HepG2 (cell line): ENCODE data around the gene LAMC1. TPM values are rescaled to one million over a fixed set of nuclear protein-coding genes. Genes with fewer than 3 reads are reported as not detected.

ENCODE experiments used
- ATAC-seq: fragments of 200-7000 bp; cut with Tn5 transposase; 3 replicates; pipeline ENCODE4 v1.9.1; 2020; ENCODE audit warnings: mild to moderate bottlenecking, moderate library complexity
- BruUV-seq: library from RNA; stranded (reverse); fragments of 400-500 nt; replicated peaks from 2 replicates; lab custom pipeline; 2021; lab: Mats Ljungman, UMichigan
- CTCF ChIA-PET: fragments of 300-600 bp; formaldehyde crosslinking; extraction: SDS; loops from one replicate; lab custom pipeline; 2021; ENCODE audit warnings: low total read pairs, inconsistent platforms, low intra/inter-chr PET ratio; lab: Yijun Ruan, JAX
- POLR2A ChIA-PET: fragments of 350-600 bp; sonication (Branson Sonifier 250); formaldehyde crosslinking; loops from one replicate; lab custom pipeline; 2020; ENCODE audit warnings: antibody characterized with exemption, inconsistent platforms; lab: Yijun Ruan, JAX
- DNase-seq: peaks from one replicate; pipeline ENCODE4 v3.0.0-alpha.2; 2015; ENCODE audit warnings: low spot score
- FAIRE-seq: peaks from 3 replicates; lab custom pipeline; 2011; peaks lifted over from hg19 to GRCh38; lab: Jason Lieb, UNC
- H2AFZ ChIP-seq: one replicate; pipeline ENCODE4 v1.6.1; 2011; ENCODE audit warnings: low read length, inconsistent platforms
- H3K27ac ChIP-seq: fragments of 300-600 bp; 3 replicates; pipeline ENCODE4 v1.8.0; 2011; ENCODE audit warnings: mixed run types, mild to moderate bottlenecking, mixed read lengths, low read length, inconsistent platforms; ENCODE audit not compliant: insufficient read depth; ENCODE audit errors: extremely low read length
- H3K27me3 ChIP-seq, 2 experiments: fragments of 200-600 bp in 1 of 2; 2 replicates in 1 of 2; 3 replicates in 1 of 2; pipeline versions ENCODE4 v1.6.0 to v1.8.0; 2011; ENCODE audit warnings: low read length in 2 of 2, mild to moderate bottlenecking in 2 of 2, moderate library complexity in 2 of 2, inconsistent platforms in 1 of 2; ENCODE audit not compliant: insufficient read depth in 2 of 2, control insufficient read depth in 1 of 2
- H3K36me3 ChIP-seq, 2 experiments: fragments of 200-600 bp in 1 of 2; replicated peaks in 1 of 2; 2 replicates in 1 of 2; 3 replicates in 1 of 2; pipeline versions ENCODE4 v1.5.1 to v1.8.0; 2011; ENCODE audit warnings: low read length in 2 of 2, inconsistent platforms in 1 of 2; ENCODE audit not compliant: insufficient read depth in 2 of 2, control insufficient read depth in 1 of 2
- H3K4me1 ChIP-seq: 2 replicates; pipeline ENCODE4 v1.5.1; 2012; ENCODE audit warnings: low read length, inconsistent platforms; ENCODE audit not compliant: insufficient read depth
- H3K4me2 ChIP-seq: 2 replicates; pipeline ENCODE4 v1.6.0; 2011; ENCODE audit warnings: low read depth, low read length, inconsistent platforms
- H3K4me3 ChIP-seq, 3 experiments: fragments of 200-600 bp in 1 of 3; sonication (generic), shearing (Covaris generic) in 1 of 3; replicated peaks in 1 of 3; 2 replicates each; pipeline ENCODE4 v1.5.1; 2011 to 2016; ENCODE audit warnings: low read length in 3 of 3, inconsistent platforms in 2 of 3, low read depth in 2 of 3, mild to moderate bottlenecking in 2 of 3, control low read depth in 1 of 3, mixed read lengths in 1 of 3; ENCODE audit not compliant: insufficient read depth in 1 of 3
- H3K79me2 ChIP-seq: one replicate; pipeline ENCODE4 v1.6.1; 2011; ENCODE audit warnings: low read length, inconsistent platforms; ENCODE audit not compliant: insufficient read depth
- H3K9ac ChIP-seq: 2 replicates; pipeline ENCODE4 v1.6.0; 2011; ENCODE audit warnings: mild to moderate bottlenecking, low read depth, low read length, inconsistent platforms; ENCODE audit not compliant: insufficient read depth
- H3K9me3 ChIP-seq: 2 replicates; pipeline ENCODE4 v1.5.1; 2012; ENCODE audit warnings: mild to moderate bottlenecking, low read length
- H4K20me1 ChIP-seq: 2 replicates; pipeline ENCODE4 v1.6.0; 2011; ENCODE audit warnings: inconsistent platforms, mild to moderate bottlenecking, low read length, moderate library complexity; ENCODE audit not compliant: insufficient read depth
- MAFF ChIP-seq: IDR thresholded peaks from 2 replicates; pipeline ENCODE4 v1.6.1; 2011; ENCODE audit warnings: low read depth, low read length, improper control_type of control experiment
- MAFK ChIP-seq, 2 experiments: IDR thresholded peaks in 1 of 2; conservative IDR thresholded peaks in 1 of 2; 2 replicates each; pipeline ENCODE4 v1.6.1; 2011; ENCODE audit warnings: improper control_type of control experiment in 2 of 2, low read length in 2 of 2
- SALL1 ChIP-seq: sonication (generic); formaldehyde crosslinking; IDR thresholded peaks from 2 replicates; pipeline ENCODE4 v1.8.0; 2022; ENCODE audit warnings: mild to moderate bottlenecking, missing genetic modification reagents
- WGBS: methylation state at CpG from one replicate; pipeline ENCODE4 v1.1.6; 2017; ENCODE audit warnings: low lambda C conversion rate; 5-methylcytosine and 5-hydroxymethylcytosine counted together
- in situ Hi-C: cut with HindIII; loops from 2 replicates; pipeline ENCODE4 v1.10.0; 2017; ENCODE audit warnings: low pct_unique_long_range_greater_than_20kb; ENCODE audit not compliant: extremely low pct_ligation_motif_present
- intact Hi-C: fragments of 100-400 bp; cut with micrococcal nuclease; formaldehyde crosslinking; loops from one replicate; pipeline ENCODE4 v1.10.0; 2022; ENCODE audit not compliant: unreplicated experiment
- polyA plus RNA-seq, 8 experiments: library from polyadenylated mRNA; depleted of rRNA in 3 of 8; stranded (reverse) in 7 of 8; unstranded in 1 of 8; fragments of >200 nt; fragmentation: Illumina TruSeq in 4 of 8; extraction: Trizol in 4 of 8; gene quantifications; 2 replicates each; pipeline versions ENCODE4 v1.2.1 to v1.2.3, GENCODE V29; 2011 to 2016; ENCODE audit warnings: low read depth in 4 of 8, missing spikeins in 1 of 8, mixed read lengths in 1 of 8; ENCODE audit not compliant: insufficient read depth in 1 of 8
- total RNA-seq, 5 experiments: library from RNA; depleted of rRNA; stranded (reverse); fragments of >200 nt; fragmentation: Illumina TruSeq; extraction: Trizol; gene quantifications; 2 replicates each; pipeline ENCODE4 v1.2.3, GENCODE V29; 2016; ENCODE audit warnings: low read depth in 1 of 5
- TF ChIP-seq, protein P1 (sequence below): sonication (generic); formaldehyde crosslinking; IDR thresholded peaks from 2 replicates; pipeline ENCODE4 v1.8.1; 2023; ENCODE audit warnings: mild to moderate bottlenecking, missing genetic modification reagents
- TF ChIP-seq, protein P2 (sequence below): sonication (generic); formaldehyde crosslinking; IDR thresholded peaks from 2 replicates; pipeline ENCODE4 v1.4.0; 2020; ENCODE audit warnings: missing genetic modification reagents, mild to moderate bottlenecking, borderline replicate concordance

The LAMC1 gene
- total and polyA plus RNA-seq, 2 of the 13 experiments (the other 11 are each of a cell fraction or from before 2014, with no cell fraction given), result 58.5 to 137 TPM

DNA sequence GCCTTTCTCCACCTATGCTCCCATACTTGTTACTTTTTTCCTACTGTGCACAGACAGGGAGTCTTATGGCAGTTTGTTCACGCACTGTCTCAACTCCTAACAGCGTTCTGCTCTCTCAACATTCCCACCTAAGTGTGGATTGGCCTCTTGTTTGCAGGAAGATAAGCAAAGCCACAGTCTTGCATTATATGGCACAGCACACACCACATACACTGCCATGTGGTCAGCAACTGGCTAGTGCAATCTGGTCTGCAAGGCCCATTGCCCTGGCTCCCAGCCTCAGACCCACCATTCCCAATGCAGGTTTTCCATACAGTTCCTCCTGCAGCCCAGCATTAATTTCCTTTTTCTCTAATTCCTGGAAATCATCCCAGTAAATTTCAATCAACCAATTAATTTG lies 124.5 kb downstream of the LAMC1 start (continued):
- TF ChIP-seq, protein P1, sequence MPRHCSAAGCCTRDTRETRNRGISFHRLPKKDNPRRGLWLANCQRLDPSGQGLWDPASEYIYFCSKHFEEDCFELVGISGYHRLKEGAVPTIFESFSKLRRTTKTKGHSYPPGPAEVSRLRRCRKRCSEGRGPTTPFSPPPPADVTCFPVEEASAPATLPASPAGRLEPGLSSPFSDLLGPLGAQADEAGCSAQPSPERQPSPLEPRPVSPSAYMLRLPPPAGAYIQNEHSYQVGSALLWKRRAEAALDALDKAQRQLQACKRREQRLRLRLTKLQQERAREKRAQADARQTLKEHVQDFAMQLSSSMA (CRISPR knock-in tag), result no peak
- TF ChIP-seq, protein P2, sequence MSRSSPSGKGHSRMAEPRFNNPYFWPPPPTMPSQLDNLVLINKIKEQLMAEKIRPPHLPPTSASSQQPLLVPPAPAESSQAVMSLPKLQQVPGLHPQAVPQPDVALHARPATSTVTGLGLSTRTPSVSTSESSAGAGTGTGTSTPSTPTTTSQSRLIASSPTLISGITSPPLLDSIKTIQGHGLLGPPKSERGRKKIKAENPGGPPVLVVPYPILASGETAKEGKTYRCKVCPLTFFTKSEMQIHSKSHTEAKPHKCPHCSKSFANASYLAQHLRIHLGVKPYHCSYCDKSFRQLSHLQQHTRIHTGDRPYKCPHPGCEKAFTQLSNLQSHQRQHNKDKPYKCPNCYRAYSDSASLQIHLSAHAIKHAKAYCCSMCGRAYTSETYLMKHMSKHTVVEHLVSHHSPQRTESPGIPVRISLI, result no peak

DNA sequence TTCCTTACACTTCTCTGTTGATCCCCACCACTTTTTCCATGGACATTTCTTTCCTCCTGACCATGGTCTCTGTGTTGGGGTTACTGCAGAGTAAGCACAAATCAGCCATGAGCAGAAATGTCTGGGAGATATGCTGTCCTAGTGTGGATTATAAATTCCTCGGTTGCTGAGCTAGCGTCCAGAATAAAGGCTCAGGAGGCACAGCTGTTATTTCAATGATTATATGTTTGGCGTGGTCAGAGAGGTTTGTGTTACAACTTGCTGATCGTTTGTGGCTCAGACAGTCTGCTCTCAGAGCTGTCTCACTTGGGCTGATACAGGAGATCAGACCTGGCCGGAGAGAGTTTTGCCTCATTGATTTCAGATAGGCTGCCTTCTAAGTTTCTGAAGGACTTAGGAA lies 125.4 kb downstream of the LAMC1 start:
- ATAC-seq, result peak; percentile 63
- H3K9ac ChIP-seq, result no peak overlapping the region
- no peaks in the 10 kb centered on the region; a peak in 1 of 5 replicates for H3K36me3 ChIP-seq
- in situ Hi-C loops, result loop anchor here (25.0 kb wide), 1 partner anchor 286 kb away; no protein-coding TSS in a partner anchor
- H3K4me2 ChIP-seq, result no peak overlapping the region
- no peaks in the 10 kb centered on the region for H4K20me1 ChIP-seq
- TF ChIP-seq MAFF (peak; percentile 62), MAFK (conservative IDR thresholded peaks at IDR 0.05 in 1 of 2, IDR thresholded peaks at IDR 0.05 in 1 of 2; ENCODE audit: low read length in 2 of 2) (peak; percentile 77 to 84), SALL1 (CRISPR knock-in tag) (no peak)
- no peak for FAIRE-seq
- CTCF ChIA-PET, result no interaction called here
- 36% methylated on average over 5 of the region's 5 CpGs for WGBS
- DNase-seq, result no peak
- POLR2A ChIA-PET, result interaction anchor here (0.9 kb wide), 1 partner anchor 9 kb away, joined by 3 read pairs; no protein-coding TSS in a partner anchor
- no peaks in the 10 kb centered on the region for H3K9me3 ChIP-seq
- H3K27me3 ChIP-seq, result no peaks in the 10 kb centered on the region
- BruUV-seq, result no TSS peak
- H3K4me3 ChIP-seq, result no peak overlapping the region
- H3K4me1 ChIP-seq, result peaks cover 7% of the 10 kb centered on the region; the same call in 1 of the 2 replicates
- H3K27ac ChIP-seq, result no peak overlapping the region
- intact Hi-C loops, result no loop called here
- no peak overlapping the region for H2AFZ ChIP-seq
- H3K79me2 ChIP-seq, result no peaks in the 10 kb centered on the region
